HUES64 (cell line): ENCODE measurements around the gene SYT14.

ENCODE experiments used
- H3K27ac ChIP-seq: 2 replicates; pipeline ENCODE4 v1.7.0; 2013; ENCODE audit warnings: low read depth, low read length, inconsistent platforms
- H3K27me3 ChIP-seq: 2 replicates; pipeline ENCODE4 v1.6.1; 2013; ENCODE audit warnings: mild to moderate bottlenecking, low read length; ENCODE audit not compliant: insufficient read depth
- H3K36me3 ChIP-seq: 2 replicates; pipeline ENCODE4 v1.6.1; 2013; ENCODE audit warnings: mild to moderate bottlenecking, low read length; ENCODE audit not compliant: insufficient read depth
- H3K4me1 ChIP-seq: 2 replicates; pipeline ENCODE4 v1.6.1; 2013; ENCODE audit warnings: mild to moderate bottlenecking, low read length, moderate library complexity; ENCODE audit not compliant: insufficient read depth
- H3K4me3 ChIP-seq: 2 replicates; pipeline ENCODE4 v1.5.1; 2013; ENCODE audit warnings: mild to moderate bottlenecking, low read length, moderate library complexity
- H3K9ac ChIP-seq: 2 replicates; pipeline ENCODE4 v1.6.1; 2013; ENCODE audit warnings: mild to moderate bottlenecking, low read depth, low read length
- H3K9me3 ChIP-seq: 2 replicates; pipeline ENCODE4 v1.6.1; 2013; ENCODE audit warnings: low read depth, low read length; ENCODE audit not compliant: insufficient read depth
- WGBS: fragments of 150-250, 120-280 bp; methylation state at CpG from one replicate; pipeline ENCODE4 v1.1.7; 2013; ENCODE audit warnings: missing lambda C conversion rate; 5-methylcytosine and 5-hydroxymethylcytosine counted together

Gene SYT14

DNA sequence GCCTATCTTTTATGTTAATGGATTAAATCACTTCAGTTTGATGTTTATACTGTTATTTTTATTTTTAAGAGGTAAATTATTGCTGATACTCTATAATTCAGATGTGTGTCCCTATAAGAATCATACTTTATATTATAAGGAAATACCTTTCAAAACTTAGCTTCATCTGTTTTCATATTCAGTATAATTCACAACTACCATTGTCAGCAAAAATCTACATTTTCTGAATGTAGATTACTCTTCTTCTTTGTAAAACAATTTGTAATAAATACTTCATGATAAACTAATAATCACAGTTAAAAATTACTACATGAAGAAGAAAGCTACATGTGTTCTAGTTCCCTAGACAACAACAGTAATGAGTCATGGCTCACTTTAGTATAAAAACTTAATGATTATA, 179.2 kb downstream of the SYT14 start:
- H3K4me3 ChIP-seq, result no peak overlapping the region
- H3K27me3 ChIP-seq, result no peaks in the 10 kb centered on the region
- H3K9ac ChIP-seq, result no peak overlapping the region
- H3K27ac ChIP-seq, result peak overlapping the region; percentile 82; the same call in 1 of the 2 replicates
- no peaks in the 10 kb centered on the region for H3K36me3 ChIP-seq
- H3K9me3 ChIP-seq, result no peaks in the 10 kb centered on the region
- peaks cover 23% of the 10 kb centered on the region for H3K4me1 ChIP-seq

DNA sequence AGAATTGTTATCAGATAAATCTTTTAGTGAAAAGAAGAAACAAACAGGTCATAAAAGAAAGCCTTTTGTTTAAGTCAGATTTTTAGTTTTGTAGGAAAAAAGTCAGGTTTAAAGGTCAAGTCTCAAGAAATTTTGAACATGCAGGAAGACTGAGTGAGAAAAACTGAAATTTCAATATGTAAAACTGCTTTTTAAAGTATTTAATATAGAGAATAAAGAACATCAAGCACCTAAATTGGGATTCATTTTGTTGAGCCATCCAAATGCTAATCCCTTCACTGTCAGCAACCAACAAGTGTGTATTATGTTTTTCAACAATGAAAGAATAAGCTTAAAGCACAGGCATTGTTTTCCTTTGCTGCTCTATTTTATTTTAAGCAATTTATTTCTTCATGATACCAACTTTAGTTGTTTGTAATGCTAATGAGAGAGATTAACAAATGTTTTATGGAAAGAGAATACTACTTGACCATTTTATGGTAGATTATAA, 179.7 kb downstream of the SYT14 start:
- no peaks in the 10 kb centered on the region for H3K36me3 ChIP-seq
- H3K4me3 ChIP-seq, result peak overlapping the region; percentile 22; the same call in 1 of the 2 replicates
- no peaks in the 10 kb centered on the region for H3K27me3 ChIP-seq
- no peaks in the 10 kb centered on the region for H3K9me3 ChIP-seq
- no peak overlapping the region for H3K9ac ChIP-seq
- peak overlapping the region; percentile 82; the same call in 1 of the 2 replicates for H3K27ac ChIP-seq
- H3K4me1 ChIP-seq, result peaks cover 28% of the 10 kb centered on the region

DNA sequence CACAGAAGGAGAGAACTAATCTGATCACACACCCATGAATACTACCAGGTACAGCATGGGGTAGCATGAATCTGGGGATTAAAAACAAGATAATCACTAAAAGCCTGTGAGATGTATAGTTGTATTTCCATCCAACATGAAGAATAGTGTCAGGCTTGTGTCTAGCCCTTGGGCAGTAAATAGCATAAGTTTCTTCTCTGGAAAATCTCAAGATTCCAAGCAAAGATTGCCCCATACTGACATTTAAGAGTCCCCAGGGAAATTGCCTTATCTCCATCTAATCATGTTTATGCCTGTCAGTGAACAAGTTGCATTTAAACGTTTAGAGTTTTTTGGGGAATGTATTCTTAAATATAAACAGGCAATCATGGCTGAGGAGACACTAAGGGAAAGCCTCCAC, 185.4 kb downstream of the SYT14 start:
- Histone ChIP-seq H3K9me3 (no peaks in the 10 kb centered on the region), H3K9ac (no peak overlapping the region), H3K4me1 (peaks cover 23% of the 10 kb centered on the region), H3K36me3 (no peaks in the 10 kb centered on the region), H3K27me3 (no peaks in the 10 kb centered on the region), H3K27ac (no peak overlapping the region), H3K4me3 (no peak overlapping the region)
- WGBS, result 80% methylated on average over 1 of the region's 1 CpG

DNA sequence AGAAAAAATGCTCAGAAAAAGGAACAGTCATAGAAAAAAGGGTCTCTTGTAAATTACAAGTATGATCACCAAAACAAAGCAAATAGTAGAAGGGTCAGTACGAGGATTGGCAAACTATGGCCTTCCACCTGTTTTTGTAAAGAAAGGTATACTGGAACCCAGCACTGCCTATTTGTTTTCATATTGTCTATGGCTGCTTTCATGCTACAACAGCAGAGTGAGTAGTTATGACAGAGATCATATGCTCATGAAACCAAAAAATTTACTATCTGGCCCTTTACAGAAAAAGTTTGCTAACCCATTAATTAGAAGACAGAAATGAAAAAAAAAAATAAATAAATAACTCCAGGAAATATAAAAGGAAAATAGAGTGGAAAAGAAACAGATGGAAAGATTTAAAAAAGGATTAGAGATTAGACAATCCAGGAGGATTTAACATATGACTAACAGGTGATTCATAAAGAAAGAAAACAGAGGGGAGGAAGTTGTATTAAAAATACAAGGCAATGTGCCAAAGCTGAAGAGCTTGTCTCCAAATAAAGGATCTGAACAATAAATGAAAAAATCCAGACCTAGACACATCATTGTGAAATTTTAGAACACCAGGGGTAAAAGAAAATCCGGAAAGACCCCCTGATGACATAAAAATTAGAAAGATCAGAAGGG, 186.0 kb downstream of the SYT14 start:
- WGBS, result 96% methylated on average over 2 of the region's 2 CpGs
- Histone ChIP-seq H3K27me3 (no peaks in the 10 kb centered on the region), H3K27ac (no peak overlapping the region)

DNA sequence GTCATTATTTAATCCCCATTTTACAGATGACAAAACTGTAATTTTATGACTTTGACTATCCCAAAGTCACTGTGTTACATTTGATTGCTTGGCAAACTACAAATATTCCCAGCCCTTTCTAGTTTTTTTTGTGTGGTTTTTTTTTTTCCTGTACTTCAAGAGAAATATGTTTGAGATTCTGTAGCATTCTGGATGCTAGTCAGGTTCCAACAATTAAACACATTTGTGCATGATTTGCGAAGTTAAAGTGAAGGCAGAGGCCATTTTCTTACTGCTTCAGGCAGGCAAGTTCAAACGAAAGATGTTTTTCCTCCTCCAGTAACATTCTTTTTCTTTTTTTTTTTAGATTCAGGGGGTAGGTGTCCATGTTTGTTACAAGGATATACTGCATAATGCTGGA, 186.7 kb downstream of the SYT14 start:
- H3K36me3 ChIP-seq, result no peaks in the 10 kb centered on the region
- no peak overlapping the region for H3K9ac ChIP-seq
- peaks cover 23% of the 10 kb centered on the region for H3K4me1 ChIP-seq
- H3K4me3 ChIP-seq, result no peak overlapping the region
- H3K9me3 ChIP-seq, result no peaks in the 10 kb centered on the region
- no peaks in the 10 kb centered on the region for H3K27me3 ChIP-seq
- 84% methylated on average over 2 of the region's 2 CpGs for WGBS
- no peak overlapping the region for H3K27ac ChIP-seq

More for the DNA sequence above, 186.0 kb downstream of the SYT14 start:
- H3K4me1 ChIP-seq, result peaks cover 23% of the 10 kb centered on the region
- H3K9me3 ChIP-seq, result no peaks in the 10 kb centered on the region
- no peak overlapping the region for H3K9ac ChIP-seq
- no peak overlapping the region for H3K4me3 ChIP-seq
- H3K36me3 ChIP-seq, result no peaks in the 10 kb centered on the region

DNA sequence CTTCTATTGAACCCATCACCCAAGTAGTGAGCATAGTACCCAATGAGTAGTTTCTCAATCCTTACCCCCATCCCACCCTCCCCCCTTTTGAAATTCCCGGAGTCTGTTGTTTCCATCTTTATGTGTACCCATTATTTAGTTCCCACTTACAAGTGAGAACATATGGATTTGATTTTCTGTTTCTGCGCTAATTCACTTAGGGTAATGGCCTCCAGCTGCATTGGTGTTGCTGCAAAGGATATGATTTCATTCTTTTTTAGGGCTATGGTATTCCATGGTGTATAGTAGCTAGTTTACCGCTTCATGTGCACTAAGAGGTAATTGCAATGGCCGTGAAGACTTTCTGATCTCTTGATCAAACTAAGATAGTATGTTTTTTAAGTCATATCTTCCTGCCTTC, 187.1 kb downstream of the SYT14 start:
- no peaks in the 10 kb centered on the region for H3K27me3 ChIP-seq
- no peak overlapping the region for H3K4me3 ChIP-seq
- H3K9ac ChIP-seq, result no peak overlapping the region
- H3K36me3 ChIP-seq, result no peaks in the 10 kb centered on the region
- no peak overlapping the region for H3K27ac ChIP-seq
- 93% methylated on average over 3 of the region's 4 CpGs for WGBS
- no peaks in the 10 kb centered on the region for H3K9me3 ChIP-seq
- peaks cover 23% of the 10 kb centered on the region for H3K4me1 ChIP-seq

DNA sequence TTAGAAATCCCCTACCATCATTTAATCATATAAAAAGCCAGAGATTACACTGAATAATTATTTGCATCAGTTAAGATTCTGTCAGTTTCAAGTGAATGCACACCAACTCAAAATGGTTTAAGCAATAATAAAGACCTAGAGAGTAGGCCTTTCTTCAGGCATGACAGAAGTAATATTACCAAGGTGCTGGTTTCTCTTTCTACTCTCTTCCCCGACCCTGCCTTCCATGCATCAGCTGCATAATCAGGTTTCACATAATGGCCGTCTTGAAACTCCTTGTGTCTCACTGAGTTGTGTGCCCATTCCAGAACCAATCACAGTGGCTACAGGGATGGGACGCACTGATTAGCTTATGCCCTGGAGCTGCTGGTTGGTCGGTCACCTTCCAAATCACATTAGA, 191.1 kb downstream of the SYT14 start:
- Histone ChIP-seq H3K9ac (no peak overlapping the region), H3K4me1 (peaks cover 6% of the 10 kb centered on the region), H3K27me3 (no peaks in the 10 kb centered on the region), H3K27ac (no peak overlapping the region), H3K36me3 (no peaks in the 10 kb centered on the region), H3K9me3 (no peaks in the 10 kb centered on the region), H3K4me3 (no peak overlapping the region)
- WGBS, result 71% methylated on average over 4 of the region's 4 CpGs

DNA sequence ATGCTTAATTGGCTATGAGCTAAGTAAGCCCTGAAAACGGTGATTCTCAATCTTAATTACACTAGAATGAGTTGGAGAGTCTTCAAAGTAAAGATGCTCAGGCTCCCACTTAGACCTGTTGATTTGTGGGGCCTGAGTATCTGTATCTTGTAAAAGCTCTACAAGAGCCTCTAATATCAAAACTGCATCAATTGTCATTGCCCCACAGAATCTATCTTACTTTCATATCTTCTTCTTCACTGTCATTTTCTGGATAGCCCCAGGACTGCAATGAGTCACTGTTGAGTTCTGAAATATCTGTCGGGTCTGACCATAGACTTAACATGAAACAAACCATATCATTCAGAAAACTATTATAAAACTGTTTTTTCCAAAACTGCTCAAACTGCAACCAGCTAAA, 191.7 kb downstream of the SYT14 start:
- Histone ChIP-seq H3K27me3 (no peaks in the 10 kb centered on the region), H3K27ac (no peak overlapping the region), H3K9me3 (no peaks in the 10 kb centered on the region), H3K36me3 (no peaks in the 10 kb centered on the region), H3K9ac (no peak overlapping the region), H3K4me3 (no peak overlapping the region), H3K4me1 (no peaks in the 10 kb centered on the region)
- WGBS, result 97% methylated on average over 2 of the region's 2 CpGs

DNA sequence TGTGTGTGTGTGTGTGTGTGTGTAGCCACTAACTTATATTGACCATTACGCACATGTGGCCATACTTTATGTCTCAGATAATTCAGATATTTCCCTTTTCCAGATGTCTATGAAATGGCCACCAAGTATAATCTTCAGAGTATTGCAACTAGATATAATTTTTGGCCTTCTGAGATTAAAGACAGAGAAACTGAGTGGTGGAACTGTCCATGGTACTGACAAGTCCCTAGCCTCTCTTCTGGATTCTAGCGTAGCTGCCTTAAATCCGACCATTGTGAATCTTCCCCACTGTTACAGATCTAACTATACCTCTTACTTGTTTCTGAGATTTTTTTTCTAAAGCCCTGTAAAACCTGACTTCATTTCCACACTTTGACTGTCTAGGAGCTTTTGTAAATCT, 194.6 kb downstream of the SYT14 start:
- H3K9ac ChIP-seq, result no peak overlapping the region
- no peaks in the 10 kb centered on the region for H3K27me3 ChIP-seq
- no peaks in the 10 kb centered on the region for H3K9me3 ChIP-seq
- 54% methylated on average over 2 of the region's 3 CpGs for WGBS
- no peaks in the 10 kb centered on the region for H3K36me3 ChIP-seq
- no peak overlapping the region for H3K4me3 ChIP-seq
- no peaks in the 10 kb centered on the region for H3K4me1 ChIP-seq
- no peak overlapping the region for H3K27ac ChIP-seq

DNA sequence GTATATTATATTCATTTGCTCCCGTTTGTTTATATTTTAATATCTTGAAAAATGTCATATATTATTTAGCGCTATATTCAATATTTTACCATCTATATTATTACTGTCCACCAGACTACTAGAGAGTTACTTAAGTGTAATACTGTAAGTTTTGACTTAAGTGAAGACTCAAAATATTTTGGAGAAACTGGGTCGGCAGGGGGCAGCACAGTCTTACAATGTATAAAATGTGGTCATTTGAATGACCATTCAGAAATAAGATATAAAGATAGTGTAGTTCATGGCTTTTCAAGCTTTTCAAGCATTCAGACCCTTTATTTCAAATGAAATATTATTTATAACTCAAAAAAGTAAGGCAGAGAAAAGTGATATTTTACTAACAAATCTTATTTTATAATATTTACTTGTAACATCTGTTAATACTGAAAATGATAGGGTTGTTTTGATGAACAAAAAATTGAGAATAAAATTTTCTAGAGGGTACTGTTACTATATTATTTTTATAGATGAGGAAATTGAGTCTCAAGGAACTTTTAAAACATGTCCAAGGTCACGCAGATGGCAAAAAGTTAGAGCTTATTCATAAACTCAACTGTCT, 205.5 kb downstream of the SYT14 start:
- no peaks in the 10 kb centered on the region for H3K36me3 ChIP-seq
- no peak overlapping the region for H3K27ac ChIP-seq
- H3K4me1 ChIP-seq, result no peaks in the 10 kb centered on the region
- 0 out of 2 replicates have a peak, but pooled peaks cover 4% of the 10 kb centered on the region for H3K9me3 ChIP-seq
- H3K4me3 ChIP-seq, result no peak overlapping the region
- WGBS, result 47% methylated on average over 2 of the region's 4 CpGs
- no peak overlapping the region for H3K9ac ChIP-seq
- H3K27me3 ChIP-seq, result no peaks in the 10 kb centered on the region

DNA sequence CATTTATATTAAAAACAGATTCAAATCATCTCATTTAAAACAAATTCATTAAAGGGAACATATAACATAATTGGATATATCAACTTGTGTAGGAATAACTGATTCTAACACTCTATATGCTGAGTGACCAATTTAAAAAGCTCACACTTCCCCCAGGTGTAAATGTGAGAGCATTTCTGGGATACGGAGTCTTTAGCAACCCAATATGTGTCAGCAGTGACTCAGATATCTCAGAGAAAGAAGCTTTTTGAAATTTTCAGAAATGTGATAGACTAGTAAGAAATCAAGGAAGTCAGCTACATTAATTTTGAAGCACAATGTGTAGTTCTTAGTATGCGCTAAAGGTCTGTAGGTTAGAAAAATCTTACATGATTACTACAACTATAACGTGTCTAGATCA, 206.7 kb downstream of the SYT14 start:
- no peaks in the 10 kb centered on the region for H3K36me3 ChIP-seq
- WGBS, result 83% methylated on average over 1 of the region's 3 CpGs
- H3K27ac ChIP-seq, result no peak overlapping the region
- no peaks in the 10 kb centered on the region for H3K4me1 ChIP-seq
- H3K4me3 ChIP-seq, result no peak overlapping the region
- H3K9ac ChIP-seq, result no peak overlapping the region
- 0 out of 2 replicates have a peak, but pooled peaks cover 2% of the 10 kb centered on the region for H3K9me3 ChIP-seq
- H3K27me3 ChIP-seq, result no peaks in the 10 kb centered on the region
